ENCODE measurements around the gene YLPM1.

DNA sequence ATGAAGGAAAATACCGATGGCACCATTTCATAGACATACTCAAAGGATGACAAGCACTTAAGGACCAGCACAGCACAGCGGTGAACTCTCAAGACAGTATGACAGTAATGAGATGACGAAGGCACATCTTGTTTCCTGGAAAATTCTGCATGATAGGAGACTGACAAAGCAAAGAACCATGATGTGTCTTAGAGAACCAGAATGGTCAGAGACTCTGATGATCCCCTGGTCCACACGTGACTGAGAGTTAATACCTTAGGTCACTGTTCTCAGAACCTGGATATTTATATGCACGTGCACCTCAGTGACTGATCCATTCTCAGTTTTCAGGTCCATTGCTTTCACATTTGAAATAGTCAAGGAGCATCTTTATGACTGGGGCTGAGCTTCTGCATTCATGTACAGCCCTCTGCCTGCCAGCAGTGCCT is 77.5 kb downstream of the YLPM1 start:
- TF ChIP-seq ZNF274 (IDR thresholded peaks at IDR 0.05; ENCODE audit: low read depth, low read length): no peak
- no peak for TF ChIP-seq YY1 (IDR thresholded peaks at IDR 0.05; ENCODE audit: insufficient read depth, insufficient read length)
- TF ChIP-seq SUZ12 (IDR thresholded peaks at IDR 0.05; ENCODE audit: extremely low read depth, insufficient read depth, insufficient read length): no peak
